Measurements from ENCODE around the gene NKG7. TPM values are rescaled to one million over a fixed set of nuclear protein-coding genes. Genes with fewer than 3 reads are reported as not detected.

NKG7 gene
- total and polyA plus RNA-seq, 2 of the 13 experiments (the other 11 are each of a cell fraction or from before 2014, with no cell fraction given): 0.40 TPM; not detected in 1

DNA sequence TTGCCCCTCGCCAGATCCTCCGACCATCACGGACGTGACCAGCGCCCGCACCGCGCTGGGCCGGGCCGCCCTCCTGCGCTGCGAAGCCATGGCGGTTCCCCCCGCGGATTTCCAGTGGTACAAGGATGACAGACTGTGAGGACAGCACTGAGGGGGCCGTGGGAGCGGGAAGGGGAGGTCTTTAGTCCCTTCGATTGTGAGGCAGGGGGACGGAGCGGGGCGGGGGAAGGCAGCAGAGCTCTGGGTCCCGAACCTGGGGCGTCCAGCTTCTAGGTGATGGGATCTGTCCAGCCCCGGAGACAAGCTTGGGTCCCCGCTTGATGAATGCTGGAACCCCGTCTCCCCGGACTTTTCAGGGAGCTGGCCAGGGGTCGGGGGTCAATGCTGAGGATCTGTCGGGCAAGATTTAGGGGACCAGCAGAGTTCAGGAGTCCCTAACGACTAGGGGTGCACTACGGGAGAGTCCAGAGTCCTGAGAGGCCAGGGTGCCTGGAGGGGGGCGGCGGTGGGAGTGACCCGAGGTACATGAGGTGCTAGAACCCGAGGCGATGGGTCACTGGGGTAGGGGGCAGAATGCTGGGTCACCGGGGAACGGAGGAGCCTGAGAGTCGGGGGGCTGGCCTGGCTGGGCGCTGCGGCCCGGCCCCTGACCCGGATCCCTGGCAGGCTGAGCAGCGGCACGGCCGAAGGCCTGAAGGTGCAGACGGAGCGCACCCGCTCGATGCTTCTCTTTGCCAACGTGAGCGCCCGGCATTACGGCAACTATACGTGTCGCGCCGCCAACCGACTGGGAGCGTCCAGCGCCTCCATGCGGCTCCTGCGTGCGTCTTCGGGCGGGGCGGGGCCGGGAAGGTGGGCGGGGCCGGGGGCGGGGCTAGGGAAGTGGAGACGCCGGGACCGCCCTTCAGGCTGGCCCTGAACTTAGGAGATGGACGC is 45.1 kb downstream of the NKG7 start (continued):
- TF ChIP-seq RBM39 (IDR thresholded peaks at IDR 0.05; ENCODE audit: low read depth, low read length, poor library complexity, severe bottlenecking) (peak; percentile 62), TAF1 (CRISPR knock-in tag; IDR thresholded peaks at IDR 0.05) (0 out of 2 replicates have a peak, but pooled peaks have one; percentile 19), ZNF124 (CRISPR knock-in tag; IDR thresholded peaks at IDR 0.05) (0 out of 2 replicates have a peak, but pooled peaks have one; percentile 27), SAP130 (CRISPR knock-in tag; IDR thresholded peaks at IDR 0.05; ENCODE audit: low read depth) (peak; percentile 48; the same call in 1 of the 2 replicates), ZNF496 (CRISPR knock-in tag; IDR thresholded peaks at IDR 0.05; ENCODE audit: insufficient replicate concordance) (no peak), IRF2 (CRISPR knock-in tag; IDR thresholded peaks at IDR 0.05) (0 out of 2 replicates have a peak, but pooled peaks have one; percentile 16), PHF8 (CRISPR knock-in tag; IDR thresholded peaks at IDR 0.05) (peak; percentile 33; the same call in 1 of the 2 replicates), ELF1 (CRISPR knock-in tag; IDR thresholded peaks at IDR 0.05) (no peak), ZMYM2 (CRISPR knock-in tag; IDR thresholded peaks at IDR 0.05) (peak; percentile 29; the same call in 1 of the 2 replicates), ZNF33B (CRISPR knock-in tag; IDR thresholded peaks at IDR 0.05) (no peak), ZNF354B (CRISPR knock-in tag; IDR thresholded peaks at IDR 0.05) (peak; percentile 32; the same call in 1 of the 2 replicates), FOXO1 (CRISPR knock-in tag; IDR thresholded peaks at IDR 0.05) (no peak)
- TF ChIP-seq, protein P1, sequence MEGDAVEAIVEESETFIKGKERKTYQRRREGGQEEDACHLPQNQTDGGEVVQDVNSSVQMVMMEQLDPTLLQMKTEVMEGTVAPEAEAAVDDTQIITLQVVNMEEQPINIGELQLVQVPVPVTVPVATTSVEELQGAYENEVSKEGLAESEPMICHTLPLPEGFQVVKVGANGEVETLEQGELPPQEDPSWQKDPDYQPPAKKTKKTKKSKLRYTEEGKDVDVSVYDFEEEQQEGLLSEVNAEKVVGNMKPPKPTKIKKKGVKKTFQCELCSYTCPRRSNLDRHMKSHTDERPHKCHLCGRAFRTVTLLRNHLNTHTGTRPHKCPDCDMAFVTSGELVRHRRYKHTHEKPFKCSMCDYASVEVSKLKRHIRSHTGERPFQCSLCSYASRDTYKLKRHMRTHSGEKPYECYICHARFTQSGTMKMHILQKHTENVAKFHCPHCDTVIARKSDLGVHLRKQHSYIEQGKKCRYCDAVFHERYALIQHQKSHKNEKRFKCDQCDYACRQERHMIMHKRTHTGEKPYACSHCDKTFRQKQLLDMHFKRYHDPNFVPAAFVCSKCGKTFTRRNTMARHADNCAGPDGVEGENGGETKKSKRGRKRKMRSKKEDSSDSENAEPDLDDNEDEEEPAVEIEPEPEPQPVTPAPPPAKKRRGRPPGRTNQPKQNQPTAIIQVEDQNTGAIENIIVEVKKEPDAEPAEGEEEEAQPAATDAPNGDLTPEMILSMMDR (CRISPR knock-in tag; IDR thresholded peaks at IDR 0.05): peak; percentile 67
- TF ChIP-seq, protein P2, sequence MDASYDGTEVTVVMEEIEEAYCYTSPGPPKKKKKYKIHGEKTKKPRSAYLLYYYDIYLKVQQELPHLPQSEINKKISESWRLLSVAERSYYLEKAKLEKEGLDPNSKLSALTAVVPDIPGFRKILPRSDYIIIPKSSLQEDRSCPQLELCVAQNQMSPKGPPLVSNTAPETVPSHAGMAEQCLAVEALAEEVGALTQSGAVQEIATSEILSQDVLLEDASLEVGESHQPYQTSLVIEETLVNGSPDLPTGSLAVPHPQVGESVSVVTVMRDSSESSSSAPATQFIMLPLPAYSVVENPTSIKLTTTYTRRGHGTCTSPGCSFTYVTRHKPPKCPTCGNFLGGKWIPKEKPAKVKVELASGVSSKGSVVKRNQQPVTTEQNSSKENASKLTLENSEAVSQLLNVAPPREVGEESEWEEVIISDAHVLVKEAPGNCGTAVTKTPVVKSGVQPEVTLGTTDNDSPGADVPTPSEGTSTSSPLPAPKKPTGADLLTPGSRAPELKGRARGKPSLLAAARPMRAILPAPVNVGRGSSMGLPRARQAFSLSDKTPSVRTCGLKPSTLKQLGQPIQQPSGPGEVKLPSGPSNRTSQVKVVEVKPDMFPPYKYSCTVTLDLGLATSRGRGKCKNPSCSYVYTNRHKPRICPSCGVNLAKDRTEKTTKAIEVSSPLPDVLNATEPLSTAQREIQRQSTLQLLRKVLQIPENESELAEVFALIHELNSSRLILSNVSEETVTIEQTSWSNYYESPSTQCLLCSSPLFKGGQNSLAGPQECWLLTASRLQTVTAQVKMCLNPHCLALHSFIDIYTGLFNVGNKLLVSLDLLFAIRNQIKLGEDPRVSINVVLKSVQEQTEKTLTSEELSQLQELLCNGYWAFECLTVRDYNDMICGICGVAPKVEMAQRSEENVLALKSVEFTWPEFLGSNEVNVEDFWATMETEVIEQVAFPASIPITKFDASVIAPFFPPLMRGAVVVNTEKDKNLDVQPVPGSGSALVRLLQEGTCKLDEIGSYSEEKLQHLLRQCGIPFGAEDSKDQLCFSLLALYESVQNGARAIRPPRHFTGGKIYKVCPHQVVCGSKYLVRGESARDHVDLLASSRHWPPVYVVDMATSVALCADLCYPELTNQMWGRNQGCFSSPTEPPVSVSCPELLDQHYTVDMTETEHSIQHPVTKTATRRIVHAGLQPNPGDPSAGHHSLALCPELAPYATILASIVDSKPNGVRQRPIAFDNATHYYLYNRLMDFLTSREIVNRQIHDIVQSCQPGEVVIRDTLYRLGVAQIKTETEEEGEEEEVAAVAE (CRISPR knock-in tag; IDR thresholded peaks at IDR 0.05; ENCODE audit: borderline replicate concordance): 0 out of 2 replicates have a peak, but pooled peaks have one; percentile 38
- TF ChIP-seq, protein P3, sequence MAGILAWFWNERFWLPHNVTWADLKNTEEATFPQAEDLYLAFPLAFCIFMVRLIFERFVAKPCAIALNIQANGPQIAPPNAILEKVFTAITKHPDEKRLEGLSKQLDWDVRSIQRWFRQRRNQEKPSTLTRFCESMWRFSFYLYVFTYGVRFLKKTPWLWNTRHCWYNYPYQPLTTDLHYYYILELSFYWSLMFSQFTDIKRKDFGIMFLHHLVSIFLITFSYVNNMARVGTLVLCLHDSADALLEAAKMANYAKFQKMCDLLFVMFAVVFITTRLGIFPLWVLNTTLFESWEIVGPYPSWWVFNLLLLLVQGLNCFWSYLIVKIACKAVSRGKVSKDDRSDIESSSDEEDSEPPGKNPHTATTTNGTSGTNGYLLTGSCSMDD (CRISPR knock-in tag; IDR thresholded peaks at IDR 0.05): no peak
- TF ChIP-seq, protein P4, sequence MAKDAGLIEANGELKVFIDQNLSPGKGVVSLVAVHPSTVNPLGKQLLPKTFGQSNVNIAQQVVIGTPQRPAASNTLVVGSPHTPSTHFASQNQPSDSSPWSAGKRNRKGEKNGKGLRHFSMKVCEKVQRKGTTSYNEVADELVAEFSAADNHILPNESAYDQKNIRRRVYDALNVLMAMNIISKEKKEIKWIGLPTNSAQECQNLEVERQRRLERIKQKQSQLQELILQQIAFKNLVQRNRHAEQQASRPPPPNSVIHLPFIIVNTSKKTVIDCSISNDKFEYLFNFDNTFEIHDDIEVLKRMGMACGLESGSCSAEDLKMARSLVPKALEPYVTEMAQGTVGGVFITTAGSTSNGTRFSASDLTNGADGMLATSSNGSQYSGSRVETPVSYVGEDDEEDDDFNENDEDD (CRISPR knock-in tag; IDR thresholded peaks at IDR 0.05; ENCODE audit: borderline replicate concordance): peak; percentile 20; the same call in 1 of the 2 replicates
- TF ChIP-seq, protein P5, sequence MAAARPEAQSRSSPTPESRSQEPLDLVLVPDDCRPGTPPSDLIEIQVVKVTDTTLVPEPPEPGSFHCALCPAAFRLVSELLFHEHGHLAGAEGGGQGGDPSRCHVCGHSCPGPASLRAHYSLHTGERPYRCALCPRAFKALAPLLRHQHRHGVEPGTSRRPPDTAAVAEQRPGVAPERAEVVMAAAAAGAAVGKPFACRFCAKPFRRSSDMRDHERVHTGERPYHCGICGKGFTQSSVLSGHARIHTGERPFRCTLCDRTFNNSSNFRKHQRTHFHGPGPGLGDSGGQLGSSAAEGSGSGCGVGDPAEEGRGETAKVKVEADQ (CRISPR knock-in tag; IDR thresholded peaks at IDR 0.05; ENCODE audit: borderline replicate concordance): no peak

Measured in HepG2 (cell line).